Stimulated activated effector memory CD8-positive, alpha-beta T cell treated with anti-CD3 and anti-CD28 coated beads, Interleukin-12 subunit alpha, Interleukin-12 subunit beta, amount 100 ng/mL, for 72 hours (primary cell): ENCODE measurements around the gene TRDN.
A peak's percentile ranks its signal among the peaks of the same experiment; 100 is the strongest.

ENCODE experiments used
- ATAC-seq: fragments of 150-1000 bp; cut with Tn5 transposase; 2 replicates; pipeline ENCODE4 v1.10.0; 2021
- DNase-seq, 2 donors: peaks; one replicate each; pipeline ENCODE4 v3.0.0; 2021 to 2022; ENCODE audit warnings: low spot score in 2 of 2
- H3K27ac Mint-ChIP-seq: one replicate; pipeline ENCODE4 v1.8.0; 2022; ENCODE audit warnings: mild to moderate bottlenecking, mixed read lengths
- H3K36me3 Mint-ChIP-seq: one replicate; pipeline ENCODE4 v1.8.0; 2022; ENCODE audit warnings: mild to moderate bottlenecking, mixed read lengths
- H3K4me1 Mint-ChIP-seq: one replicate; pipeline ENCODE4 v1.8.0; 2022; ENCODE audit warnings: mixed read lengths
- H3K4me3 Mint-ChIP-seq: one replicate; pipeline ENCODE4 v1.8.0; 2022; ENCODE audit warnings: mild to moderate bottlenecking, mixed read lengths
- H3K9me3 Mint-ChIP-seq: one replicate; pipeline ENCODE4 v1.8.0; 2022; ENCODE audit warnings: mixed read lengths

Gene TRDN

GRCh38 chr6:123636782-123637181 lies at the start of gene TRDN:
Gene TRDN (minus strand): TSS chr6:123636950. CDS start chr6:123636775, 175 bp downstream.
- Mint-ChIP-seq H3K9me3 (peaks cover 10% of the 10 kb centered on the region), H3K4me3 (no peak within 1 kb of the TSS), H3K4me1 (no peaks in the 10 kb centered on the region), H3K27ac (no peak within 1 kb of the TSS), H3K36me3 (no peaks in the 10 kb centered on the region)
- DNase-seq (no peak), ATAC-seq (no peak)

DNA sequence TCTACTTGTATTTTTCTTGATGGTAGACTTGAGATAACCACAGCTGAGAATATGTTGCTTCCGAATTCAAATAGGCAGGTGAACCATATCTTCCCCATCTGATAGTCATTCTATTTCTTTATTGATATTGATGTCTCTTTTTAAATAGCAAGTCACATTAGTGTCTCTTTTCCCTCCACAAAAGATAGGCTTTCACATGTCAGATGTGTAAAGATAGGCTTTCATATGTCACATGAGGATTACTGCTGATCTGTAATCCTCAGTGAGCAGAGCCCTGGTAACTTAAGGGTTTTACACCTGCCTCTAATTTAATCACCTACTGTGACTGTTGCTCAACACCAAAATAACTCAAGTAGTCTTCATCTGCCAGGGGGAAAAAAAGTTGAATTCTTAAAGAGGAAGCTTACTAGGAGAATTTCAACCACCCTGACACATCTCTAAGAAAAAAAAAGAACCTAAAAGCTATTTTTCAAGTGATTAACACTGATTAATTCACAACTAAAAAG lies 45.3 kb upstream of the TRDN start:
- H3K4me1 Mint-ChIP-seq = no peaks in the 10 kb centered on the region
- DNase-seq (no peak), ATAC-seq (no peak)
- H3K4me3 Mint-ChIP-seq = no peak overlapping the region
- H3K36me3 Mint-ChIP-seq = no peaks in the 10 kb centered on the region
- H3K27ac Mint-ChIP-seq = no peak overlapping the region
- H3K9me3 Mint-ChIP-seq = no peaks in the 10 kb centered on the region

DNA sequence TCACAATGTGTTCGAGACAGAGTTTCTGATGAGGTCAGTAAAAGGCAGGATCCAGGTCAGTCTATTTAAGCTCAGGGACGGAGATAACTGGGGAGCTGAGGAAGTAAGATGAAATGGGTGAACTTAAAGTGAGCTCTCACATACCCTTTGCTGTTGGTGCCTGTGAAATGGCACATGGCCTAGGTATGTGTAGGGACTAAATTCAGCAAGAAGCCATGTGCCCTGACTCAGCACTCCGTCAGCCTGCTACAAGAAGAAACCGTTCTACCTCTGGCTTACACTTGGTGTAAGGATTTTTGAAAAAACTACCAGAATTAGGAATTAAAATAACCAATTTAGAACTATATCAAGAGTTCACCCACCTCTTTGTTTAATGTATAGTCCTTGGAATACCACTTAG lies 41.1 kb upstream of the TRDN start:
- ATAC-seq (no peak), DNase-seq (no peak)
- no peak overlapping the region for H3K4me3 Mint-ChIP-seq
- no peaks in the 10 kb centered on the region for H3K36me3 Mint-ChIP-seq
- no peaks in the 10 kb centered on the region for H3K4me1 Mint-ChIP-seq
- H3K27ac Mint-ChIP-seq = no peak overlapping the region
- peaks cover 4% of the 10 kb centered on the region for H3K9me3 Mint-ChIP-seq

- Mint-ChIP-seq H3K9me3 (peaks cover 4% of the 10 kb centered on the region), H3K36me3 (no peaks in the 10 kb centered on the region), H3K27ac (no peak overlapping the region), H3K4me3 (no peak overlapping the region), H3K4me1 (no peaks in the 10 kb centered on the region)
- DNase-seq (no peak), ATAC-seq (no peak)
Observed at GRCh38 chr6:123676793-123677192, 40.0 kb upstream of the TRDN start.

- H3K36me3 Mint-ChIP-seq = no peaks in the 10 kb centered on the region
- H3K27ac Mint-ChIP-seq = no peak overlapping the region
- no peaks in the 10 kb centered on the region for H3K4me1 Mint-ChIP-seq
- no peak overlapping the region for H3K4me3 Mint-ChIP-seq
- DNase-seq = no peak
- no peak for ATAC-seq
- peaks cover 4% of the 10 kb centered on the region for H3K9me3 Mint-ChIP-seq
Observed at GRCh38 chr6:123668965-123669591, 32.3 kb upstream of the TRDN start.

DNA sequence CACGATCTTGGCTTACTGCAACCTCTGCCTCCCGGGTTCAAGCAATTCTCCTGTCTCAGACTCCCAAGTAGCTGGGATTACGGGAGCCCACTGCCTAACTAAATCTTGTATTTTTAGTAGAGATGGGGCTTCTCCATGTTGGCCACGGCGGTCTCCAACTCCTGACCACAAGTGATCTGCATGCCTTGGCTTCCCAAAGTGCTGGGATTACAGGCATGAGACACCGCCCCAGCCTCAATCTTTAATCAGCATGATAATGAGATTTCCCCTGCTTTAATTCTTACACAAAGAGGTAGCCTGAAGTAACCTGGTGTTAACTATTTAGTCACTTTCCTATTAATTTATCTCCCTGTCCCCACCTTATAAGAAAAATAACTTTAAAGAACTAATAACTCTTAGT lies 31.3 kb upstream of the TRDN start:
- ATAC-seq = no peak
- no peak overlapping the region for H3K4me3 Mint-ChIP-seq
- H3K36me3 Mint-ChIP-seq = no peaks in the 10 kb centered on the region
- no peak overlapping the region for H3K27ac Mint-ChIP-seq
- no peak for DNase-seq
- no peaks in the 10 kb centered on the region for H3K4me1 Mint-ChIP-seq
- no peaks in the 10 kb centered on the region for H3K9me3 Mint-ChIP-seq

DNA sequence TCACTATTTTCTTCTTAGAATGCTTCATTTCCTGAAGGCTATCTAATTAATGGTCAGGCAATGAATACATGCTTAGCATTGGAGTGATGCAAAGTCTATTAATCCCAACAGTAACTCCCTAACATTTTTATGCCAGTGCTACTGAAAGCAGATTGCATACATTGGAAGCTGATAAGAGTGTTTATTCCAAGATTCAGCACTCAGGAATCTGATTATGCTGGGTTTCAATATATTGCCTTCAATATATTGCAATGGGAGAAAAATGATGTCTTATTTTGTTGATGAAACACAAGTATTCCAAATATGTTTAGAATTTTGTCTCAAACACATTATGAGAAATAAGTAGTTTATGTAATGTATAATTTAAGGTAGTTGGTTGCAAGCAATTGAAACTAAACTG lies 26.7 kb upstream of the TRDN start:
- Mint-ChIP-seq H3K4me1 (no peaks in the 10 kb centered on the region), H3K36me3 (no peaks in the 10 kb centered on the region), H3K4me3 (no peak overlapping the region), H3K27ac (no peak overlapping the region), H3K9me3 (peaks cover 5% of the 10 kb centered on the region)
- ATAC-seq (no peak), DNase-seq (no peak)

GRCh38 chr6:123662757-123663156 lies 26.0 kb upstream of the TRDN start:
- ATAC-seq (no peak), DNase-seq (no peak)
- Mint-ChIP-seq H3K36me3 (no peaks in the 10 kb centered on the region), H3K9me3 (peaks cover 5% of the 10 kb centered on the region), H3K4me3 (no peak overlapping the region), H3K27ac (no peak overlapping the region), H3K4me1 (no peaks in the 10 kb centered on the region)

GRCh38 chr6:123661105-123661891 lies 24.5 kb upstream of the TRDN start:
- H3K36me3 Mint-ChIP-seq = no peaks in the 10 kb centered on the region
- H3K4me1 Mint-ChIP-seq = no peaks in the 10 kb centered on the region
- peaks cover 5% of the 10 kb centered on the region for H3K9me3 Mint-ChIP-seq
- ATAC-seq (no peak), DNase-seq (no peak)
- H3K27ac Mint-ChIP-seq = no peak overlapping the region
- H3K4me3 Mint-ChIP-seq = no peak overlapping the region

GRCh38 chr6:123659960-123660748 lies 23.4 kb upstream of the TRDN start:
- peak; percentile 51 for ATAC-seq
- peaks cover 5% of the 10 kb centered on the region for H3K9me3 Mint-ChIP-seq
- no peaks in the 10 kb centered on the region for H3K36me3 Mint-ChIP-seq
- H3K27ac Mint-ChIP-seq = no peak overlapping the region
- no peak overlapping the region for H3K4me3 Mint-ChIP-seq
- DNase-seq = no peak
- H3K4me1 Mint-ChIP-seq = no peaks in the 10 kb centered on the region

GRCh38 chr6:123658848-123659247 lies 22.1 kb upstream of the TRDN start:
- Mint-ChIP-seq H3K36me3 (no peaks in the 10 kb centered on the region), H3K4me3 (no peak overlapping the region), H3K27ac (no peak overlapping the region), H3K9me3 (peaks cover 5% of the 10 kb centered on the region), H3K4me1 (no peaks in the 10 kb centered on the region)
- DNase-seq (no peak), ATAC-seq (no peak)

- Mint-ChIP-seq H3K9me3 (peaks cover 6% of the 10 kb centered on the region), H3K4me3 (no peak overlapping the region), H3K36me3 (no peaks in the 10 kb centered on the region), H3K27ac (no peak overlapping the region), H3K4me1 (no peaks in the 10 kb centered on the region)
- ATAC-seq (no peak), DNase-seq (no peak)
Observed at GRCh38 chr6:123655521-123656306, 19.0 kb upstream of the TRDN start.

DNA sequence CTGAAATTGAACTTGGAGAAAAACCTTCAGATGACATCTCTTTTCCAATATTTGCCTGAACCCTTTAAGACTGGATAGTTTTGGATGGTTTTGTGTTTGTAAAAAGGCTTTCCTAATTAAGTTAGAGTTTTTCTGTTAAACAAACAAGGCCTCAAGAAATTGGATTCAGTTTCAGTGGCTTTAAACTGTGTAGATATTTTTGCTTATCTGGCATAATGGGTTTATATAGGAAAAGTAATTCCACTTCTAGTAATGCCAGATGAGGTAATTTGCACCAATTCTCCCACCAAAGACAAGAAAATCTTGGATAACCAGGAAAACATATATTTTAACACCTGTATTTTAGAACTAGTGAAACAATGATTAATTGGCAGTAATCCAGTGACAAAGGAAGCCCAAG lies 12.0 kb upstream of the TRDN start:
- no peak for ATAC-seq
- Mint-ChIP-seq H3K36me3 (no peaks in the 10 kb centered on the region), H3K4me3 (no peak overlapping the region), H3K27ac (no peak overlapping the region), H3K9me3 (peaks cover 12% of the 10 kb centered on the region), H3K4me1 (no peaks in the 10 kb centered on the region)
- DNase-seq = no peak

DNA sequence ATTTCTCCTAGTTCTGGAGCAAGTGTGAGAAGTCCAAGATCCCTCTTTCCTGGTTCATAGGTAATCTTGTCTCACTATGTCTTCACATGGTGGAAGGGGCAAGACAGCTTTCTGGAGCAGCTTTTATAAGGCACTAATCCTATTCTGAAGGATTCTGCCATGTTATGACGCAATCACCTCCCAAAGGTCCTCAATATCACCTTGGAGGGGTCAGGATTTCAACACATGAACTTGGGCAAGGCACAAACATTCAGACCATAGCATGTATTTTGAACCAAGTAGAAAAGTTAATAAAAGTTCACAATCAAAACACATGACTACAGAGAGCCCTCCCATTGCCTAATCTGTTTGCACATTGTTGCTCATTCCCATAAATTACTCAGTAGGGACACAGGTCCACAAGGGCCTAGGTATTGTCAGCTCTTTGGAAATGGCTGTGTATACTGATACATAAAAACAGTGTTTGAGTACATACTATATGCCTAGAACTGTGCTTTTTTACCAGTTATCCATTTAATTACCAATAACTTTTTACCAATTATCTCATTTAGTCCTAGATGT lies 11.3 kb upstream of the TRDN start:
- Mint-ChIP-seq H3K9me3 (peaks cover 12% of the 10 kb centered on the region), H3K4me1 (no peaks in the 10 kb centered on the region), H3K27ac (no peak overlapping the region), H3K36me3 (no peaks in the 10 kb centered on the region), H3K4me3 (no peak overlapping the region)
- DNase-seq (no peak), ATAC-seq (no peak)

DNA sequence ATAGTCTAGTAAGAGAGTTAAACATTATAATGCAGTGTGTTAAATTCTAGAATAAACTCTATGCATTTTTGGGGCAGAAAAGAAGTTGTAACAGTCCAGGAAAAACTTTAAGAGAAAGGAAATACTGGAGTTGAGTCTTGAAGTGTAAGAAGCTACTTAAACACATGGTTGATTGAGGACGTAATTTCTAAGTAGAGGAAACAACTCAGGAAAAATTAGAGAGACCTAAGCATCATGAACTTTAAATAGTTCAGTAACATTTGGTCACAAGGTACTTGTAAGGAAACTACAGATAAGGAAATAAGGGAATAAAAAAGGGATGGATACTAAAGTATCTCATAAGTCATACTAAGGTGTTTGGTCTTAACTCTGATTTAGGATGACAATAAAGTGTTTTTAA lies 4.7 kb upstream of the TRDN start:
- H3K4me3 Mint-ChIP-seq = no peak overlapping the region
- no peak overlapping the region for H3K27ac Mint-ChIP-seq
- peaks cover 13% of the 10 kb centered on the region for H3K9me3 Mint-ChIP-seq
- no peaks in the 10 kb centered on the region for H3K36me3 Mint-ChIP-seq
- DNase-seq = no peak
- ATAC-seq = no peak
- no peaks in the 10 kb centered on the region for H3K4me1 Mint-ChIP-seq
